SK-N-SH (cell line): Measurements from ENCODE around the gene SNTG2.

Experiments used
- ELF1 ChIP-seq: IDR thresholded peaks from 2 replicates; pipeline ENCODE4 v1.4.0; 2012
- EP300 ChIP-seq, 2 experiments: IDR thresholded peaks; 2 replicates each; pipeline versions ENCODE4 v1.4.0 to v1.6.1; 2012; ENCODE audit warnings: borderline replicate concordance in 1 of 2, low read depth in 1 of 2, low read length in 1 of 2
- FOXJ3 ChIP-seq: sonication (generic); formaldehyde crosslinking; IDR thresholded peaks from 2 replicates; pipeline ENCODE4 v1.5.1; 2020; ENCODE audit warnings: mild to moderate bottlenecking, missing genetic modification reagents
- FOXM1 ChIP-seq: IDR thresholded peaks from 2 replicates; pipeline ENCODE4 v1.4.0; 2012; ENCODE audit warnings: low read depth, mild to moderate bottlenecking
- NRF1 ChIP-seq: IDR thresholded peaks from 2 replicates; pipeline ENCODE4 v1.6.1; 2012; ENCODE audit warnings: low read depth, mild to moderate bottlenecking, low read length
- POLR2AphosphoS5 ChIP-seq: IDR thresholded peaks from 2 replicates; pipeline ENCODE4 v1.6.1; 2012; ENCODE audit warnings: low read depth, low read length
- RAD21 ChIP-seq: IDR thresholded peaks from 2 replicates; pipeline ENCODE4 v1.6.1; 2012; ENCODE audit warnings: mild to moderate bottlenecking, low read length
- SMC3 ChIP-seq: IDR thresholded peaks from 2 replicates; pipeline ENCODE4 v1.6.1; 2012; ENCODE audit warnings: low read depth, low read length, improper control_type of control experiment
- TAF1 ChIP-seq: IDR thresholded peaks from 2 replicates; pipeline ENCODE4 v1.6.1; 2012; ENCODE audit warnings: low read depth, mild to moderate bottlenecking, low read length, moderate library complexity, borderline replicate concordance
- USF1 ChIP-seq: IDR thresholded peaks from 2 replicates; pipeline ENCODE4 v1.4.0; 2012; ENCODE audit warnings: low read depth, borderline replicate concordance
- USF2 ChIP-seq: fragments of 150-350 bp; IDR thresholded peaks from 2 replicates; pipeline ENCODE4 v1.6.1; 2017; ENCODE audit warnings: antibody characterized with exemption, low read length, low read depth, borderline replicate concordance
- YY1 ChIP-seq: IDR thresholded peaks from 2 replicates; pipeline ENCODE4 v1.4.0; 2012; ENCODE audit warnings: low read depth, mild to moderate bottlenecking
- TF ChIP-seq, protein P1 (sequence below): fragments of 200-600 bp; sonication (generic); IDR thresholded peaks from 2 replicates; pipeline ENCODE4 v1.6.1; 2017; ENCODE audit warnings: antibody characterized with exemption, mild to moderate bottlenecking, moderate library complexity

DNA sequence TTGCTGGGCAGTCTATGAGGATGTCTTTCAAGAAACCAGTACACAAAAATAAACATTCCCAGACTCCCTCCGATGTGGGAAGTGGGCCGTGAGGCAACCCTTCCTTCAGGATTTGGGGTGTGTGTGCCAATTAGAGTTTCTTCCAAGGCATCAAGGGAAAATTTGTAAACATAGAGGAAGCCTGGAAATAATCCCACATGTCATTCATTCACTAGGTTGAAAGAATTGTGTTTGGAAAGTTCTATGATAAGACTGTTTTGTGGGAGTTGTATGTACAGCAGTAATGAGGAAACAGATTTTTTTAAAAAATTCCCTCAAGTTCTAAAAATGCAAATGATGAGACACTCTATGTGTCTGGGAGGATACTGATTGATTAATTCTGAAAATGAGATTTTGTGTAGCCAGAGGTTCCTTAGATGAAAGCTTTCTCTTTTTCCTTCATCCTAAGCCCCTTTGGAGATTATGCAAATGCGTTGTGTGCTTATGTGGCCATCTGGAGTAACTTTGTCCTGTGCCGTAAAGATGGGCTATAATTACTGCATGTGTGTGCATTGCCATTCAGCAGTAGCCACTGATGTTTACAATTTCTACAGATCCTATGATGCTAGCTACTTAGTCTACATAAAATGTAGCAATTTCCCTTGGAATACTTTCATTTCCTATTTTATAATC is 354.8 kb downstream of the SNTG2 start:
- no peak for TF ChIP-seq EP300 (IDR thresholded peaks at IDR 0.05; ENCODE audit: borderline replicate concordance in 1 of 2, low read depth in 1 of 2, low read length in 1 of 2)
- no peak for TF ChIP-seq YY1
- TF ChIP-seq ELF1 = no peak
- TF ChIP-seq, protein P1, sequence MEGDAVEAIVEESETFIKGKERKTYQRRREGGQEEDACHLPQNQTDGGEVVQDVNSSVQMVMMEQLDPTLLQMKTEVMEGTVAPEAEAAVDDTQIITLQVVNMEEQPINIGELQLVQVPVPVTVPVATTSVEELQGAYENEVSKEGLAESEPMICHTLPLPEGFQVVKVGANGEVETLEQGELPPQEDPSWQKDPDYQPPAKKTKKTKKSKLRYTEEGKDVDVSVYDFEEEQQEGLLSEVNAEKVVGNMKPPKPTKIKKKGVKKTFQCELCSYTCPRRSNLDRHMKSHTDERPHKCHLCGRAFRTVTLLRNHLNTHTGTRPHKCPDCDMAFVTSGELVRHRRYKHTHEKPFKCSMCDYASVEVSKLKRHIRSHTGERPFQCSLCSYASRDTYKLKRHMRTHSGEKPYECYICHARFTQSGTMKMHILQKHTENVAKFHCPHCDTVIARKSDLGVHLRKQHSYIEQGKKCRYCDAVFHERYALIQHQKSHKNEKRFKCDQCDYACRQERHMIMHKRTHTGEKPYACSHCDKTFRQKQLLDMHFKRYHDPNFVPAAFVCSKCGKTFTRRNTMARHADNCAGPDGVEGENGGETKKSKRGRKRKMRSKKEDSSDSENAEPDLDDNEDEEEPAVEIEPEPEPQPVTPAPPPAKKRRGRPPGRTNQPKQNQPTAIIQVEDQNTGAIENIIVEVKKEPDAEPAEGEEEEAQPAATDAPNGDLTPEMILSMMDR = no peak
- TF ChIP-seq USF2 = no peak
- TF ChIP-seq TAF1 = no peak
- TF ChIP-seq POLR2AphosphoS5 = no peak
- no peak for TF ChIP-seq RAD21
- TF ChIP-seq FOXM1 = no peak
- no peak for TF ChIP-seq FOXJ3 (CRISPR knock-in tag)
- TF ChIP-seq NRF1 = no peak
- no peak for TF ChIP-seq USF1
- no peak for TF ChIP-seq SMC3
